ENCODE measurements around the gene NDUFS4. TPM values are rescaled to one million over a fixed set of nuclear protein-coding genes. Genes with fewer than 3 reads are reported as not detected.

The NDUFS4 gene
- total and polyA plus RNA-seq, 2 of the 4 experiments (the other 2 are of a cell fraction) = 34.2 to 70.1 TPM

- H3K79me1 ChIP-seq (ENCODE audit: low read depth in 1 of 2, low read length in 2 of 2) = peaks cover 6 to 14% of the 10 kb centered on the region in 2 experiments; a peak in 2 of 4 replicates
- no peaks in the 10 kb centered on the region for H3K9me1 ChIP-seq (ENCODE audit: insufficient read depth, low read length)
- no peaks in the 10 kb centered on the region for H3K4me1 ChIP-seq (ENCODE audit: control insufficient read depth, insufficient read depth, low read length)
- no peak overlapping the region for H3K4me2 ChIP-seq (ENCODE audit: low read depth, low read length)
- no peak overlapping the region for H3K4me3 ChIP-seq (ENCODE audit: insufficient read depth, low read depth, low read length)
- no peak overlapping the region for H4K91ac ChIP-seq (ENCODE audit: insufficient read depth, low read depth, low read length)
- H4K5ac ChIP-seq (ENCODE audit: low read depth, low read length) = no peak overlapping the region
- no peak overlapping the region for H3K27ac ChIP-seq (ENCODE audit: insufficient read depth, low read length)
- no peak for DNase-seq
- H2BK5ac ChIP-seq (ENCODE audit: low read depth, low read length, poor library complexity, severe bottlenecking) = no peak overlapping the region
- H2BK120ac ChIP-seq (ENCODE audit: low read depth, low read length) = no peak overlapping the region
- ATAC-seq (ENCODE audit: low read depth) = no peak
- no peak overlapping the region for H2BK15ac ChIP-seq (ENCODE audit: low read depth, low read length)
- BruUV-seq (replicated peaks) = no TSS peak
- H3K4ac ChIP-seq (ENCODE audit: low read depth, low read length) = no peak overlapping the region
- no peak overlapping the region for H2AFZ ChIP-seq (replicated peaks; ENCODE audit: low read length, poor library complexity)
- H3K9me3 ChIP-seq (ENCODE audit: control insufficient read depth, insufficient read depth, low read length) = no peaks in the 10 kb centered on the region
- H4K8ac ChIP-seq (ENCODE audit: low read depth in 2 of 2, low read length in 2 of 2) = no peak overlapping the region
- H3K18ac ChIP-seq (ENCODE audit: low read depth, low read length) = no peak overlapping the region
- no peak overlapping the region for H3K14ac ChIP-seq (replicated peaks; ENCODE audit: low read depth, low read length)
- H2AK9ac ChIP-seq (replicated peaks; ENCODE audit: low read depth, low read length, poor library complexity) = no peak overlapping the region
- no peak overlapping the region for H3K56ac ChIP-seq (ENCODE audit: extremely low read depth, insufficient read depth, low read length)
- no peak overlapping the region for H2AK5ac ChIP-seq (ENCODE audit: low read depth, low read length)
- H3K36me3 ChIP-seq (ENCODE audit: control insufficient read depth, insufficient read depth, low read length) = no peaks in the 10 kb centered on the region
- no peak overlapping the region for H3K23ac ChIP-seq (ENCODE audit: low read depth, low read length)
- H4K20me1 ChIP-seq (ENCODE audit: insufficient read depth, low read length) = no peaks in the 10 kb centered on the region; the same call in 1 of the 2 replicates
- intact Hi-C loops (cut with micrococcal nuclease) = no loop called here
- WGBS, 2 experiments (ENCODE audit: extremely low coverage in 2 of 2, insufficient read length in 1 of 2) = no CpG with 5 or more reads among the region's 1 CpG
- no peaks in the 10 kb centered on the region for H3K27me3 ChIP-seq (ENCODE audit: control insufficient read depth, insufficient read depth, low read length)
- TF ChIP-seq FOS (IDR thresholded peaks at IDR 0.05; ENCODE audit: low read depth, low read length) (no peak), CEBPB (IDR thresholded peaks at IDR 0.05; ENCODE audit: low read depth, low read length) (no peak), POLR2A (IDR thresholded peaks at IDR 0.05; ENCODE audit: low read depth, low read length) (no peak), RFX5 (IDR thresholded peaks at IDR 0.05; ENCODE audit: low read depth, low read length) (no peak), MAZ (IDR thresholded peaks at IDR 0.05; ENCODE audit: borderline replicate concordance, low read depth, low read length) (no peak), ELK1 (IDR thresholded peaks at IDR 0.05; ENCODE audit: borderline replicate concordance, low read depth, low read length) (no peak), RAD21 (IDR thresholded peaks at IDR 0.05; ENCODE audit: low read length) (no peak)
- H2BK20ac ChIP-seq (ENCODE audit: low read depth, low read length) = no peak overlapping the region
- CTCF ChIA-PET = no interaction called here
- in situ Hi-C loops (cut with MboI; ENCODE audit: low sequenced_read_pairs) = no loop called here
- POLR2A ChIA-PET (ENCODE audit: unreplicated experiment) = no interaction called here
- no peak overlapping the region for H3K9ac ChIP-seq (ENCODE audit: low read depth, low read length)
- dilution Hi-C loops (cut with HindIII; ENCODE audit: low sequenced_read_pairs, unreplicated experiment) = no loop called here
Measured at GRCh38 chr5:53681079-53681478, 120.6 kb downstream of the NDUFS4 start.
